Measurements from ENCODE around the gene MINPP1.
A peak's percentile ranks its signal among the peaks of the same experiment; 100 is the strongest.

Gene MINPP1

DNA sequence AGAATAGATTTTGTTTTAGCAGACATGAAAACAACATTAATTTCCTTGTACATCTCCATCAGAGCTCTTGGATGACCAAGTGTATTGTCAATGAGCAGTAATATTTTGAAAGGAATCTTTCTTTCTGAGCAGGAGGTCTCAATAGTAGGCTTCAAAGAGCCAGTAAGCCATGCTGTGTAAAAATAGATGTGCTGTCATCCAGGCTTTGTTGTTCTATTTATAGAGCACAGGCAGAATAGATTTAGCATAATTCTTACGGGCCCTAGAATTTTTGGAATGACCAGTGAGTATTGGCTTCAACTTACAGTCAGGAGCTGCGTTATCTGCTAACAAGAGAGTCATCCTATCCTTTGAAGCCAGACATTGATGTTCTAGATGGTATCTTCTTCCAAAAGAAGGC is 19.0 kb downstream of the MINPP1 start:
- TF ChIP-seq, protein P1, sequence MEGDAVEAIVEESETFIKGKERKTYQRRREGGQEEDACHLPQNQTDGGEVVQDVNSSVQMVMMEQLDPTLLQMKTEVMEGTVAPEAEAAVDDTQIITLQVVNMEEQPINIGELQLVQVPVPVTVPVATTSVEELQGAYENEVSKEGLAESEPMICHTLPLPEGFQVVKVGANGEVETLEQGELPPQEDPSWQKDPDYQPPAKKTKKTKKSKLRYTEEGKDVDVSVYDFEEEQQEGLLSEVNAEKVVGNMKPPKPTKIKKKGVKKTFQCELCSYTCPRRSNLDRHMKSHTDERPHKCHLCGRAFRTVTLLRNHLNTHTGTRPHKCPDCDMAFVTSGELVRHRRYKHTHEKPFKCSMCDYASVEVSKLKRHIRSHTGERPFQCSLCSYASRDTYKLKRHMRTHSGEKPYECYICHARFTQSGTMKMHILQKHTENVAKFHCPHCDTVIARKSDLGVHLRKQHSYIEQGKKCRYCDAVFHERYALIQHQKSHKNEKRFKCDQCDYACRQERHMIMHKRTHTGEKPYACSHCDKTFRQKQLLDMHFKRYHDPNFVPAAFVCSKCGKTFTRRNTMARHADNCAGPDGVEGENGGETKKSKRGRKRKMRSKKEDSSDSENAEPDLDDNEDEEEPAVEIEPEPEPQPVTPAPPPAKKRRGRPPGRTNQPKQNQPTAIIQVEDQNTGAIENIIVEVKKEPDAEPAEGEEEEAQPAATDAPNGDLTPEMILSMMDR (IDR thresholded peaks at IDR 0.05; ENCODE audit: low read depth, low read length, missing control alignments), result no peak
- peak; percentile 36 for DNase-seq
- no peak overlapping the region for H3K27ac ChIP-seq
- H3K27me3 ChIP-seq (replicated peaks), result no peaks in the 10 kb centered on the region
- in situ Hi-C loops (cut with HindIII; ENCODE audit: low pct_ligation_motif_present, low sequenced_read_pairs), result no loop called here
- no peak overlapping the region for H3K4me3 ChIP-seq (ENCODE audit: low read depth, low read length)
- H3K36me3 ChIP-seq (replicated peaks), result peaks cover 8% of the 10 kb centered on the region

- DNase-seq, result no peak
- Histone ChIP-seq H3K27me3 (replicated peaks) (no peaks in the 10 kb centered on the region), H3K36me3 (replicated peaks) (peaks cover 8% of the 10 kb centered on the region), H3K27ac (no peak overlapping the region), H3K4me3 (ENCODE audit: low read depth, low read length) (no peak overlapping the region)
- TF ChIP-seq, protein P1 (IDR thresholded peaks at IDR 0.05; ENCODE audit: low read depth, low read length, missing control alignments), result no peak
- in situ Hi-C loops (cut with HindIII; ENCODE audit: low pct_ligation_motif_present, low sequenced_read_pairs), result no loop called here
These were observed 19.6 kb downstream of the MINPP1 start for GRCh38 chr10:87524296-87524695.

DNA sequence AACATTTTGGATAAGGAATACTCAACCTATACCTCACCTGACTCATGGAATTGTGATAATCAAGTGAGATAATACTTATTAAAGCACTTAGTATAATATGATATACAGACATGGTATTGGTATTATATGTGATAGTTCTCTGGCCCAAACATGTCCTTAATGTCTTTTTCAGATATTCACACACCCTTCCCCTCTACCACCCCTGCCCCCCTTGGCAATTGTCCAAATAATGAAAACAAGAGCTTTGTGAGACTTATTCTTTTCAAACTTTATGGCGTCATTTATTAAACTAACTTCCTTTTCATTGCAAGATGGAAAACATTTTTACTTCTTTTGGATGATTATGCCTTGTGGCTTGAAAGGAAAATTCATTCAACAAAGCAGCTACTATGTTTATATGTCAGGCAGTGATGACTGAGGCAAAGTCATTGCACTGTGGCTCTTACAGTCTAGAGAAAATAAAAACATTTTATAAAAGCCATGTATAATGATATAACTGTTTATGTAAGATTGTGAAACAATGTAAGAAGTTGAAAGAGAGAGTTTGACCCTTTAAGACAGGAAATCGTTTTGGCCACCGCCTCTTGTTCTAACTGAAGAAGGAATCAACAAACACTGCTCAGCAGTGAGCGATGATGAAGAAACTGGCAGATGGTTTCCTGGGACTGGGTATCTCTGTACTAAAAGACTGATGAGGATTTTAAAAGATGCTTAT is 27.4 kb downstream of the MINPP1 start:
- Histone ChIP-seq H3K27ac (peak overlapping the region; percentile 59), H3K4me3 (ENCODE audit: low read depth, low read length) (no peak overlapping the region), H3K27me3 (replicated peaks) (no peaks in the 10 kb centered on the region), H3K36me3 (replicated peaks) (peaks cover 4% of the 10 kb centered on the region)
- in situ Hi-C loops (cut with HindIII; ENCODE audit: low pct_ligation_motif_present, low sequenced_read_pairs), result no loop called here
- DNase-seq, result peak; percentile 55
- TF ChIP-seq, protein P1 (IDR thresholded peaks at IDR 0.05; ENCODE audit: low read depth, low read length, missing control alignments), result no peak

DNA sequence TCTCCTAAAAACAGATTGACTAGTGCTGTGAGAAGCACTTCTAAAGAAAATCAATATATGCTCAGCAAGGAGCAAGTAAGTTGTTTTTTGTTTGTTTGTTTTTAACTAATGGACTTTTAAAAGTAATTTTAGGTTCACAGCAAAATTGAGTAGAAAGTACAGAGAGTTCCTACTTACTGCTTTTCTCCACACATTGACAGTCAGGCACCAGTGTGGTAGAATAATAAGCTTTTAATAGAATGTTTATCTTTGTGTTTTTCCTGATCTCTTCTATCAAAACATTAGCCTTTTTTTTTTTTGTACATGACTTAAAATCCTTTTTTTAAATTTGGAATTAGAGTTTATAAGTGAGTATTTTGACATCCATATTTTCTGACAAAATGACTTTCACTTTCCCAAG is 28.0 kb downstream of the MINPP1 start:
- Histone ChIP-seq H3K27me3 (replicated peaks) (no peaks in the 10 kb centered on the region), H3K36me3 (replicated peaks) (peaks cover 4% of the 10 kb centered on the region), H3K27ac (peak overlapping the region; percentile 59), H3K4me3 (ENCODE audit: low read depth, low read length) (no peak overlapping the region)
- in situ Hi-C loops (cut with HindIII; ENCODE audit: low pct_ligation_motif_present, low sequenced_read_pairs), result no loop called here
- TF ChIP-seq, protein P1 (IDR thresholded peaks at IDR 0.05; ENCODE audit: low read depth, low read length, missing control alignments), result no peak
- no peak for DNase-seq

- peaks cover 4% of the 10 kb centered on the region for H3K36me3 ChIP-seq (replicated peaks)
- DNase-seq, result no peak
- TF ChIP-seq, protein P1 (IDR thresholded peaks at IDR 0.05; ENCODE audit: low read depth, low read length, missing control alignments), result no peak
- H3K27me3 ChIP-seq (replicated peaks), result no peaks in the 10 kb centered on the region
- no peak overlapping the region for H3K4me3 ChIP-seq (ENCODE audit: low read depth, low read length)
- in situ Hi-C loops (cut with HindIII; ENCODE audit: low pct_ligation_motif_present, low sequenced_read_pairs), result no loop called here
- H3K27ac ChIP-seq, result no peak overlapping the region
These were observed 29.6 kb downstream of the MINPP1 start for GRCh38 chr10:87534173-87534858.
